GM19455 (cell line): ENCODE results near the gene PSMD14.
A peak's percentile ranks its signal among the peaks of the same experiment; 100 is the strongest.

Source experiments
- ATAC-seq: cut with Tn5 transposase; IDR thresholded peaks from one replicate; pipeline ENCODE4 v1.9.1; 2021; ENCODE audit not compliant: unreplicated experiment

The PSMD14 gene

GRCh38 chr2:161381546-161381945 is 73.3 kb downstream of the PSMD14 start:
- no peak for ATAC-seq

- ATAC-seq: no peak
Observed at GRCh38 chr2:161382747-161383146, 74.5 kb downstream of the PSMD14 start.

- ATAC-seq: peak; percentile 74
Observed at GRCh38 chr2:161384864-161385263, 76.6 kb downstream of the PSMD14 start.

GRCh38 chr2:161386228-161386824 is 78.1 kb downstream of the PSMD14 start:
- ATAC-seq: peak; percentile 42

- peak; percentile 35 for ATAC-seq
Observed at GRCh38 chr2:161388146-161388779, 80.0 kb downstream of the PSMD14 start.

GRCh38 chr2:161391737-161392506 is 83.7 kb downstream of the PSMD14 start:
- no peak for ATAC-seq

GRCh38 chr2:161400076-161400475 is 91.9 kb downstream of the PSMD14 start:
- ATAC-seq: no peak

GRCh38 chr2:161402297-161402696 is 94.1 kb downstream of the PSMD14 start:
- ATAC-seq: no peak

GRCh38 chr2:161406316-161406715 is 98.1 kb downstream of the PSMD14 start:
- no peak for ATAC-seq

- no peak for ATAC-seq
Observed at GRCh38 chr2:161407597-161407996, 99.4 kb downstream of the PSMD14 start.

- ATAC-seq: no peak
Observed at GRCh38 chr2:161409308-161409907, 101.2 kb downstream of the PSMD14 start.

- no peak for ATAC-seq
Observed at GRCh38 chr2:161412346-161412745, 104.1 kb downstream of the PSMD14 start.

GRCh38 chr2:161414042-161415033 is 106.1 kb downstream of the PSMD14 start:
- ATAC-seq: peak; percentile 51

GRCh38 chr2:161415034-161415986 is 107.1 kb downstream of the PSMD14 start:
- peak; percentile 39 for ATAC-seq

GRCh38 chr2:161415987-161416707 is 107.9 kb downstream of the PSMD14 start, which contains the start of gene TBR1:
TSS of gene TBR1 (plus strand) at chr2:161416297. CDS start at chr2:161416411, 114 bp downstream.
- ATAC-seq: no peak

GRCh38 chr2:161416708-161417437 is 108.6 kb downstream of the PSMD14 start:
- no peak for ATAC-seq

GRCh38 chr2:161417438-161418274 is 109.4 kb downstream of the PSMD14 start:
- no peak for ATAC-seq
